Fibroblast of lung (primary cell): ENCODE data around the gene METTL16.

Source experiments
- EZH2 ChIP-seq: IDR thresholded peaks from 2 replicates; pipeline ENCODE4 v1.5.1; 2012; ENCODE audit warnings: low read length, control low read depth, mild to moderate bottlenecking; ENCODE audit errors: missing control alignments
- TF ChIP-seq, protein P1 (sequence below), 2 donors: IDR thresholded peaks in 1 of 2; conservative IDR thresholded peaks in 1 of 2; 1 replicate in 1 of 2; 2 replicates in 1 of 2; pipeline ENCODE4 v1.5.1; 2011 to 2012; ENCODE audit warnings: low read length in 2 of 2, control low read depth in 1 of 2, inconsistent platforms in 1 of 2, low read depth in 1 of 2, mild to moderate bottlenecking in 1 of 2

DNA sequence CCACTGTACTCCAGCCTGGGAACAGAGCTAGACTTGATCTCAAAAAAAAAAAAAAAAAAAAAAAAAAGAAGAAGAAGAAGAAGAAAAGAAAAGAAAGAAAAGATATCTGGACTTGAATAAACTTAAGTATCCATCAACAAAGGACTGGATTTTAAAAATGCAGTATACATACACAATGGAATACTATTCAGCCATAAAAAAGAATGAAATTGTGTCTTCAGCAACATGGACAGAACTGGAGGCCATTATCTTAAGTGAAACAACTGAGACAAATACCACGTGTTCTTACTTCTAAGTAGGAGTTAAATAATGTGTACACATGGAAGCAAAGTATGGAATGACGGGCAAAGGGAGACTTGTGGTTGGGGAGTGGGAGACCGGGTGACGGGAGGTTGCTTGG, 70.8 kb downstream of the METTL16 start:
- TF ChIP-seq, protein P1, sequence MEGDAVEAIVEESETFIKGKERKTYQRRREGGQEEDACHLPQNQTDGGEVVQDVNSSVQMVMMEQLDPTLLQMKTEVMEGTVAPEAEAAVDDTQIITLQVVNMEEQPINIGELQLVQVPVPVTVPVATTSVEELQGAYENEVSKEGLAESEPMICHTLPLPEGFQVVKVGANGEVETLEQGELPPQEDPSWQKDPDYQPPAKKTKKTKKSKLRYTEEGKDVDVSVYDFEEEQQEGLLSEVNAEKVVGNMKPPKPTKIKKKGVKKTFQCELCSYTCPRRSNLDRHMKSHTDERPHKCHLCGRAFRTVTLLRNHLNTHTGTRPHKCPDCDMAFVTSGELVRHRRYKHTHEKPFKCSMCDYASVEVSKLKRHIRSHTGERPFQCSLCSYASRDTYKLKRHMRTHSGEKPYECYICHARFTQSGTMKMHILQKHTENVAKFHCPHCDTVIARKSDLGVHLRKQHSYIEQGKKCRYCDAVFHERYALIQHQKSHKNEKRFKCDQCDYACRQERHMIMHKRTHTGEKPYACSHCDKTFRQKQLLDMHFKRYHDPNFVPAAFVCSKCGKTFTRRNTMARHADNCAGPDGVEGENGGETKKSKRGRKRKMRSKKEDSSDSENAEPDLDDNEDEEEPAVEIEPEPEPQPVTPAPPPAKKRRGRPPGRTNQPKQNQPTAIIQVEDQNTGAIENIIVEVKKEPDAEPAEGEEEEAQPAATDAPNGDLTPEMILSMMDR (conservative IDR thresholded peaks at IDR 0.05 in 1 of 2, IDR thresholded peaks at IDR 0.05 in 1 of 2; ENCODE audit: low read depth in 1 of 2, low read length in 2 of 2): no peak
- no peak for TF ChIP-seq EZH2
